GM18951 (cell line): ENCODE results near the gene HMX3.

Experiments
- POLR2A ChIP-seq: IDR thresholded peaks from 4 replicates; pipeline ENCODE4 v1.6.1; 2011; ENCODE audit warnings: mild to moderate bottlenecking; ENCODE audit not compliant: insufficient read length, insufficient read depth; ENCODE audit errors: extremely low read depth
- in situ Hi-C: fragments of 300-500 bp; cut with MboI; formaldehyde crosslinking; loops from one replicate; pipeline ENCODE4 v1.12.0; 2022; ENCODE audit warnings: low sequenced_read_pairs, mixed read lengths, inconsistent platforms; ENCODE audit not compliant: unreplicated experiment

The HMX3 gene

GRCh38 chr10:123140164-123140982 is 4.6 kb downstream of the HMX3 start:
- no peak for TF ChIP-seq POLR2A
- in situ Hi-C loops, result no loop called here

- in situ Hi-C loops, result no loop called here
- TF ChIP-seq POLR2A, result no peak
Measured at GRCh38 chr10:123140983-123141390, 5.2 kb downstream of the HMX3 start.

- in situ Hi-C loops, result no loop called here
- no peak for TF ChIP-seq POLR2A
Measured at GRCh38 chr10:123141791-123142700, 6.3 kb downstream of the HMX3 start.

- in situ Hi-C loops, result no loop called here
- TF ChIP-seq POLR2A, result no peak
Measured at GRCh38 chr10:123142701-123143161, 7.0 kb downstream of the HMX3 start.

GRCh38 chr10:123143162-123143824 is 7.5 kb downstream of the HMX3 start:
- no peak for TF ChIP-seq POLR2A
- in situ Hi-C loops, result no loop called here

GRCh38 chr10:123143825-123144168 is 8.0 kb downstream of the HMX3 start:
- in situ Hi-C loops, result no loop called here
- TF ChIP-seq POLR2A, result no peak

GRCh38 chr10:123144697-123145541 is 9.1 kb downstream of the HMX3 start:
- in situ Hi-C loops, result no loop called here
- no peak for TF ChIP-seq POLR2A

GRCh38 chr10:123145542-123146012 is 9.8 kb downstream of the HMX3 start:
- in situ Hi-C loops, result no loop called here
- TF ChIP-seq POLR2A, result no peak

- in situ Hi-C loops, result no loop called here
- no peak for TF ChIP-seq POLR2A
Measured at GRCh38 chr10:123146013-123146893, 10.5 kb downstream of the HMX3 start.

GRCh38 chr10:123146894-123147634 is 11.3 kb downstream of the HMX3 start:
- in situ Hi-C loops, result no loop called here
- no peak for TF ChIP-seq POLR2A
